ENCODE data around the gene SGSM1.

Gene SGSM1

DNA sequence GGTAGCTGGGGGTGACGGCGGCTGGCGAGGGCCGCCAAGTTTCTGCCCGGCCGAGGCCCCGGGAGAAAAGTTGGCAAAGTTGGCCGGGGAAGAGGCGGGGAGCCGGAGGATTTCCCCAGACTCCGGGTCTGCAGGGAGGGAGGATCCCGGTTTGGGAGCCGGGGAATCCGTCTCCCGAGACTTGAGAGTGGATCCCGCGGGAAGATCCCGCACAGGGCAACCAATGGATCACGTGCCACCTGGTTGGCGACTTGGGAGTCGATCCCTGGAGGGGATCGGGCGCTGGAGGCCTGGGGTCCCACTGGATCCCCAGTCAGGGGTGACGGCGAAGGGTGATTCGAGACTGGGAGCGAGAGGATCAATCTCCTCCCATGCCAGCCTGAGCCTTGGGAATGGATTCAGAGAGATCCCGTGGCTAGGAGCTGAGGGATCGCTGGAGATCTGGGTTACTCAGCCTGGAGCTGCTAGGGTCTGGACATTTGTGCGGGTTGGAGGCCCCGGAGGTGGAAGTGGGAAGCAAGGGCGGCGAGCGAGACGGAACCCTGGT is 146.9 kb downstream of the SGSM1 start:
- no peak for DNase-seq (ENCODE audit: low spot score)

DNA sequence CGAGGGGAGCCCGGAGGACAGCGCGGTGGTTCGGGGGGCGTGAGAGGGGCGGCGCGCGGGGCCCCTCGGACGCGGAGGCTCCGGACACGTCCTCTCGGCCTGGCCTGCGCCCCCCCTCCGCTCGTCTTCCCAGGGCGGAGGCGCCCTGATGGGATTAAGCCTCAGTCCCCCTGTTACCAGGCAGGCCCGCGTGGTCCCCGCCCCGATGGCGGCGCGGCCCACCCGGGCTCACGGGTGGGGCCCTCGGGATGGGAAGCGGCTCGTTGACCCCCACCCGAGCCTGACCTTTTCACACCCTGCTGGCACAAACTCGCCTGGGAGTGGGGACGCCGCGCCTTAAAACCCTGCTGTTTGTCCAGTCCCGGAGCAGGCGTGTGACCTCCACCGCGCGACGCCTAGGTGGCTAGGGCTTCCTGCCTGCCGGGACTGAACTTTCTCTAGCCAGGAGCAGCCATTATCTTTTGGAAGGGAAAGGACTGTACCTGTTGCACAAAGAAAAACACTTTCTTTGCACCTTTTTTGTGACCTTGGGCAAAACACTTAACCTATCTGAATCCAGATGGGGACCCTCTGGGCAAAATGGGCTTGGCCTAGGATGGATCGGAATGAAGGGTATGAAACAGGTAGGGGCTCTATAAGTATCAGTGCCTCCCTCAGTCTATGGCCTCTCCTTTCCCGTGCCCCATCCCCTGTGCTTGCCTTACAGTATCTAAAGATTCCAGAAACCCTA is 147.5 kb downstream of the SGSM1 start:
- no peak for DNase-seq (ENCODE audit: low spot score)

DNA sequence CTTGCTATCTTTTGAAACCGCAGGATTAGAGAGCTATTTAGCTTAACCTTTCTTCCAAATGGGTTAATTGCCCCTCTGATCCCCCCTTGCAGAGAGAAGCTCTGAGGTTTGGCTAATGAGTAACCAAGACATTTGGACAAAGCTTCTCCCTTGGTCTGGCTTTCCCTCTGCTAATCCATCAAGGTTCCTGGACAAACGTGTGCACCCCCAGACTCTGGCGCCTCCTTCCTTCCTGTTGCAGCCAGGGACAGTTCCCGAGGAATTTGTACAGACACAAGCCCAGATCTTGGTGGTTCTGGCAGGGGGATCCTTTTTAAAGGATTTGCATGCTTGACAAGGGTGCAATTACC is 148.1 kb downstream of the SGSM1 start:
- DNase-seq (ENCODE audit: low spot score) = no peak

DNA sequence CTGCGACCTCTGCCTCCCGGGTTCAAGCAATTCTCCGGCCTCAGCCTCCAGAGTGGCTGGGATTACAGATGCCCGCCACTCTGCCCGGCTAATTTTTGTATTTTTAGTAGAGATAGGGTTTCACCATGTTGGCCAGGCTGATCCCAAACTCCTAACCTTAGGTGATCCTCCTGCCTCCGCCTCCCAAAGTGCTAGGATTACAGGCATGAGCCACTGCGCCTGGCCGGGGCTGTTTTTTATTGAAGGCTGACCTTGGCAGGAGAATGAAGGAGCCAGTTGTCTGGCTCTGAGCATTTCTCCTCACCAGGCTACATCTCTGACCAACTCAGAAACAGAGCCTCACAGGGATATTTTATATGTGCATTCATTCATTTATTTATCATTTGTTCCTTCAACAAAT is 148.8 kb downstream of the SGSM1 start:
- no peak for DNase-seq (ENCODE audit: low spot score)

DNA sequence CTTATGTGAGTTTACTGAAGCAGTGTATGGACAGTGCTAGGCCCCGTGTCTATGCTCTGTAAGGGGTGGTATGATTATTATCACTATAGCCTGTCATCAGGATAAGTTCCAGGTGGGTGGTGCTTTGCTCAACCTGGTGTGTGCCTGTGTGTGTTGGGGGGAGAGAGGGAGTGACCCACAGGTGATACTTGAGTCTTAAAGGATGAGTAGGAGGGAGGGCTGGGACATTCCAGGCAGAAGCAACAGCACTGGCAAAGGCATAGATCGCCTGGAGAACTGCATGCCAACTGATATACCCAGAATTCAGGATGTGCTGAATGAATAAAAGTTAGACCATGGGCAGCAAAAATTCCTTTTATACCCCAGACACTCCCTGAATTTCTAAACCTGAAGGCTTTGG is 151.0 kb downstream of the SGSM1 start:
- DNase-seq (ENCODE audit: low spot score) = no peak

DNA sequence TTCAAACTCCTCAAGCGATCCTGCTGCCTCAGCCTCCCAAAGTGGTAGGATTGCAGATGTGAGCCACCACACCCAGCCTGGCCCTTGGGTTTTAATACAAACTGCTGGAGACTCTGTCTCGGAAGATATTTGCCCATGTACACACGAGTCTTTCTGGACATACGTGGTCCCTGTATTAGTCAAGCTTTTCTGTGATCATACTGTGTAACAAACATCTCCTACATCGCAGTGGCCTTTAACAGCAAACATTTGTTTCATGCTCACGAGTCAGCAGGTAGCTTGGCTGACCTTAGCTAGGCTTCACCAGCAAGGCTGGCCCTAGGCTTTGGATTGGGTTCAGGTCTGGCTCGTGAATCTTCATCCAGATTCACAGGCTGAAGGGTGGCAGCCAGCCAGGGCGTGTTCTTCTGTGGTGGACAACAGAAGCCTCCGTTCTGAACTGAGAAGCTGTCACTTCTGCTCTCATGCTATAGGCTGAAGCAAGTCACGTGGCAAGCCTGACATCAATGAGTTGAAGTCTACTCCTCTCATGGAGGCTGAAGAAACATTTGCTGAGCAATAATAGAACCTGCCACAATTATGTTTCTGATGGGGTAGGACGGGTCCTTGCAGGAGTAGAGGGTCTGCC is 155.3 kb downstream of the SGSM1 start:
- DNase-seq (ENCODE audit: low spot score) = no peak

DNA sequence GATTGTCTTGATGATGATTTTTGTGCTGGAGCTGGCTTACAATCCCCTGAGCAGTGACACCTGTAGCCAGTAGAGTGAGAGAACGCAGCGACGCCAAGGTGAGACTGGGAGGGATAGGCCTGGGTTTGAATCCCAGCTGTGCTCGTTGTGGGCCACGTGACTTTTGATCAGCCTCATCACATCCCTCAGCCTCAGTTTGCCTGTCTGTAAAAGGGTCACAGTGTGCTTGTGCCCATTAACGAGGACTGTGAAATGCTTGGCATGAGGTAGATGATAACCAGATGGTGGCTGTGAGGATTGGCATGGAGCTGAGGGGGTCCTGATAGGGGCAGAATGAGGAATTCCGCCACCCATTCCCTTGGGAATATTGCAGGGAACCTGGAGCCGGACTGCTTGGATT is 156.1 kb downstream of the SGSM1 start:
- DNase-seq (ENCODE audit: low spot score) = no peak

DNA sequence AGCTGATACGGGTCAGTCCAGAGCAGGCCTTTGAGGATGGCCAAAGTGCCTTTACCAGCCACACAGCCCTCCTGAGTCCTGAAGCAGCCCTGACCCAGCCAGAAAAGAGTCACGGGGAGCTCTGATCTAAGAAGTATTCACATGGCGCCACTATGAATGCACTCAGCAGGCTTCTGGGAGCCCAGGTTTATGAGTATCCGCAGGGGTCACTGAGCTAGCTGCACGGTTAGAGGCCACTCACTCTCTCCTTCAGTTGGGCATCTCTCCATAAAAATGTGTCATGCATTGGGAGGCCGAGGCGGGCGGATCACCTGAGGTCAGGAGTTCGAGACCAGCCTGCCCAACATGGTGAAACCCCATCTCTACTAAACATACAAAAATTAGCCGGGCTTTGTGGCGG is 156.8 kb downstream of the SGSM1 start:
- DNase-seq (ENCODE audit: low spot score) = no peak

DNA sequence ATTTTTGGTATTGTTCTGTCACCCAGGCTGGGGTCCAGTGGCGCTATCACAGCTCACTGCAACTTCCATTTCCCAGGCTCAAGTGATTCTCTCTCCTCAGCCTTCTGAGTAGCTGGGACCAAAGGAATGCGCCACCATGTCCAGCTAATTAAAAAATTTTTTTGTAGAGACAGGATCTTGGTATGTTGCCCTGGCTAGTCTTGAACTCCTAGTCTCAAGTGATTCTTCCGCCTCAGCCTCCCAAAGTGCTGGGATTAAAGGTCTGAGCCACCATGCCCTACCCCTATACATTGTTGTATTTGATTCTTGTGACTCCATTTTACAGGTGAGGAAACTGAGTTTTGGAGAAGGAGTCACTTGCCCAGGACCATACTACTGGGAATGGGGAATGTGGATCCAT is 158.4 kb downstream of the SGSM1 start:
- DNase-seq (ENCODE audit: low spot score) = no peak

DNA sequence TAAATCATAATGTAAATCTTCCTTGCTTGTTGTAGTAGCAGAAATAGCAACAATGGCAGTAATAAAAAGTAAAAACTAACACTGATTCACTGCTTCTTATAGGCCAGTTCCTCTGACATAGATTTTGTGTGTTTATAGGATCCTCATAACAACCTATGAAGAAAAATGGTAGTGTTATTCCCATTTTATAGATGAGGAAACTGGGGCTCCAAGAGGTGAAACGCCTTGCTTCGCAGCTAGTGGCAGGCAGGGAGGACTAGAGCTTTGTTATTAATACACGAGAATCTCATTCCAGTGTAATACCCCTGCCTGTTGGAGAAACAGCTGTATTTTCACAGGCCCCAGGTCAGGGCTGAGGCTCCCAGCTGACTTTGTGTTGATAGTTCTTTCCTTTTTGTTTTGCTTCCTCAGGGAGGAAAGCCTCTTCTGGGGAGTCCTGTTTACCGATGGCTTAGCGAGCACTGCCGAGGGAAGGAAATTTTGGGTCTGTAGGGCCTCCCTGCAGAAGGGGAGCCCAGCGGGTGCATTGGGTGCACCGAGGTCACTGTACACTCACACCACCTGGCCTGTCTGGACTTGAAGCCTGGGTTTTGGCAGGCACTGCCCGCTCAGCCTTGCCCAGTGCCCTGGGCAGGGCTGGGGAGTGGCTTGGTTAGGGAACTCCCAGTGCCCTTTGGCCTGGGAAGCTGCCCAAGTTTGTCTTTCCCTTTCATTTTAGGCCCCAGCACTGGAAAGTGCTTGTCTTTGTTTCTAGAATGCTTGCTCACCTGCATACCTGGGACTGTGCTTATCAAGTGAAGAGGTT is 160.0 kb downstream of the SGSM1 start:
- DNase-seq (ENCODE audit: low spot score) = no peak

DNA sequence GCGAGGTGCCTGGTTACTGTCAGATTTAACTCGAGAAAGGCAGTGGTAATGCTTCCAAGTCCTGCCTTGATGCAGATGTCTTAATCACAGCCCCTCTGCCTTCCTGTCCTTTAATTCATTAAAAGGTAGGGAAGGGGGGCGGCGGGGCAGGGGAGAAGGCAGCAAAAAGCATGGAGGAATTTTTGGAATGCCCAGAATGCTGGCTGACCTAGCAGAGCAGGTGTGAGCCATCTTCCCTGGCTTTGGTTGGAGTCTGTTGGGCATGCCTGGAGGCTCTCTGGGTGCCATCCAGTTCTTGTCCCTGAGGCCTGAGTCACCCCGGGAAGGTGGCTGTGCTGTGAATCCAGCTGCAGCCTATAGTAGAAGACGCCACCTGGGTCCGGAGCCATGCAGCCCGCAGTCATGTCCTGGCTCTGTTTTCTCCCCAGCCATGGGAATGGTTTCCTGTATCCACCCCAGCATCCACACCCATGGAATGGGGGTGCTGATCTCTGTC is 162.1 kb downstream of the SGSM1 start:
- DNase-seq (ENCODE audit: low spot score) = no peak

DNA sequence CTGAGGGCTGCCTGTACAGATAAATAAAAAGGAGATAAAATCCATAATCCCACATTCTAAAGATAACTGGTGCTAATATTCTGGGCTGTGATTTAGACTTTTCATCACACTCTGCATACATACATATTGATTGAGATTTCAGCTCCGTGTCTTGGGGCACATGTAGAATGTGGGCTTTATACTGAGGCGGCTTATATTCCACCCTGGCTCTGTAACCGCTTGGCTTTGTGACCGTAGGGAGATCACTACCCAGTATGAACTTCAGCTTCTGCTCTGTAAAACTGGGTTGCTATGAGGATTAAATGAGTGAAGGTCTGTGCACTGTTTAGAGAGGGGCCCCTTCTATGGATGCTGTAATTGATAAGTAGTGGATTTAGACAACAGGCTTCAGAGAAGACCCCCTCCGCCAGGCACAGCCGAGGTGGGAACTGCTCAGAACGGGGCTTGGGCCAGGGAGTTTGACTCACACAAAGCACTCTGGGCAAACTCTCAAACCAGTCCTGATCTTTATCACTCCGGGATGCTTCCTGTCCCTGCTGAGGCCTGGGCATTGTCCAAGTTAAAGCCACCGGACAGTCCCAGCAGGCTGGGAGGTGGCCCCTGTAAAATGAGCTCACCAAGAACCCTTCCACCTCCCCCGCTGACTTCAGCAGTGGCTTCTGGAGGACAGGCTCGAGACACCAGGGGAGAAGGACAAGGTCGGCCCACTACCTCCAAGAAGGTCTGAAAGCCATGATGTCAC is 163.7 kb downstream of the SGSM1 start:
- DNase-seq (ENCODE audit: low spot score) = no peak

DNA sequence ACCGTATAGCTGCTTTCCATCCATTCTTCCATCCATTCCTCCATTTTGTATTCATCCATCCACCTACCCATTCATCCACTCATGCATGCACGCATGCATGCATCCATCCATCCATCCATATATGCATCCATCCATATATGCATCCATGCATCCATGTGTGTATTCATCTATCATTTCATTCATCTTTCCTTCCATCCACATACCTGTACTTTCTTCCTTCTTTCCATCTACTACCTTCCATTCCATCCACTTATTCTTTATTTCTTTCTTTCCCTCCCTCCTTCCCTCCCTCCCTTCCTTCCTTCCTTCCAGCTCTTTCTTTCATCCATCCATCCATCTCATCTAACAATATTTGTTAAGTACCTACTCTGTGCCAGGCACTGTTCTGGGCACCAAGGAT is 166.4 kb downstream of the SGSM1 start:
- no peak for DNase-seq (ENCODE audit: low spot score)

DNA sequence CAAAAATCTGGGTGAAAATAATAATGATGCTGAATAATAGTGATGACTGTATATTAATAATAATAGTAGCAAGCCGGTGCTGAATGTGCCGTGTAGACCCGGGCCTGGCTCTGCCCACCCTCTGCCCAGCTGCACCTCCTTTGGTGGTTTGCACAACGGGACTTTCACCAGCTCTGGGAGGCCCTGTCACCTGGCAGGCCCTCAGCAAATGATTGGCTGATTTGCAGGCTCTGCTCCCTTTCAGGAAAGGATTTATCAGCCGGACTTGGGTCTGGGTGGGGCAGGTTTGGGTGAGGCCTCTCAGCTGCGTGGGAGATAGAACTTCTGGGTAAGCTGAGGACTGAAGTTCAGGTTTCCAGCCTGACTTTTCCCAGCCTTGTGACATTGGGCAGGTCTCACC is 167.9 kb downstream of the SGSM1 start:
- no peak for DNase-seq (ENCODE audit: low spot score)

DNA sequence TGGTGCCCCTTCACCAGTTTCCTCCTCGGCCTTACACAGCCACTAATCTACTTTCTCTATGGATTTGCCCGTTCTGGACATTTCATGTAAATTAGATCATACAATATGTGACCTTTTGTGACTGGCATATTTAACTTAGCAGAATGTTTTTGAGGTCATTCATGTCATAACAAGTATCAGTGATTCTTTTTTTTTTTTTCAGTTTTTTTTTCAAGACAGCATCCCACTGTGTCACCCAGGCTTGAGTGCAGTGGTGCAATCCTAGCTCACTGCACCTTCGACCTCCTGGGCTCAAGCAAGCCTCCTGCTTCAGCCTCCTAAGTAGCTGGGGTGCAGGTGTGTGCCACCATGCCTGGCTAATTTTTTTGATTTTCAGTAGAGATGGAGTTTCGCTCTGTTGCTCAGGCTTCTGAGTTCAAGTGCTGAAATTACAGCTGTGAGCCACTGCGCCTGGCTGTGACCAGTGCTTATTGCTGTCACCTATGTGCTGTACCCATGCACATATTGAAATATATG is 169.2 kb downstream of the SGSM1 start:
- DNase-seq (ENCODE audit: low spot score) = no peak

DNA sequence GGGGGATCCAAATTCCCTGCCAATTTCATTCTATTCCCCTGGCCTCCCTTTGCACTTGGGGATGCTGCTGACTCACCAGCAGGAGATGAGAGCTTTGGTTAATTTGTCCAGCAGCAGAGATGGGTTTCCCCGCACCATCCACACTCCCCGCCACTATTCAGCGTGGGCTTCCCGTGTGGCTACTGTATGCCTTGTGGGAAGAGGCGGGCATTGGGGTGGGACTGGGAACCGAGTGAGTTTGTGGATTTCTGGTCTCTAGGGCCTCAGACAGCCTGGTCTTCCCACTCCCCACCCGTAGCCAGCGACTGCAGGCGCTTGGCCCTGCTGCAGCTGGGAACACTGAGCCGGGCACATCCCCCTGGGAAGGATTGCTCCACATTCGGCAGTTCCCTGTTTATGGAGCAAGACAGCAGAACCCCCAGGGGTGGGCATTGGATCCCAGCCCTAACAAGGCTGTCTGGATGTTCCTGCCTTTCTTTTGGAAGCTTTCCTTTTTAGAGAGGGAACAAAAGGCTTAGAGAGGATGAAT is 169.9 kb downstream of the SGSM1 start:
- no peak for DNase-seq (ENCODE audit: low spot score)

DNA sequence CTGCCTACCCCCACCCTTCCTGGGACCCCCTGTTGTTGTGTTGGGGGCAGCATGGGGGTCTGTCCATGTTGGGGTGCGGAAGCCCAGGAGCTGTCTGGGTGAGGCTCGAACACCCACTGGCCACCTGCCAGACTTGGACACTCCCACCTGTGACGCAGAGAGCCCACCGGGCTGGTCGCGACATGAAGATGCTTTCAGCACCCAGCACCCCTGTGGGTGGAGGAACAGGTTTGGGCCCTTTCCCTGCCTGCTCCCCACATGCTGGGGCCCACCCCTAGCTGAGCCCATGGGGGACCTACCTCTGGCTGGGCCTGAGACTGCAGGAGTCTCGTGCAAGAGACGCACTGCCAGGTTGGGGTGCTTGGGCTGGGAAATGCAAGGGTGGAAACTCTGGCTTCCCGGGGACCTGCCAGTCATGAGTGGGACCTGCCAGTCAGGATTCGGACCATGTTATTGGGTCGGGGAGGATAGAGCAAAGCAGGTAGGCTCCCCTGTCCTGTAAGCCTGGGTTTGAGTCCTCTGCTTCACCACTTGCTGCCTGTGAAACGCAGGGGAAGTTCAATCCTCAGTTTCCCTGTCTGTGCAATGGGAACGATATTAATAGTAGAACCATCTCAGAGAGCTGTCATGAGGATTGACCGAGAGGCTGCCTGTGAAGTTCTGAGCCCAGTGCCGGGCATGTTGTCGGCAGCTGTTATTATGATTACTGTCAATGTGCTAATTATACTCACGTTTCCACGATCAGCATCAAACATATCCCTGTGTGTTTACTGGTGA is 170.6 kb downstream of the SGSM1 start:
- no peak for DNase-seq (ENCODE audit: low spot score)
